Measurements from ENCODE around the gene MICALL2.

The MICALL2 gene

DNA sequence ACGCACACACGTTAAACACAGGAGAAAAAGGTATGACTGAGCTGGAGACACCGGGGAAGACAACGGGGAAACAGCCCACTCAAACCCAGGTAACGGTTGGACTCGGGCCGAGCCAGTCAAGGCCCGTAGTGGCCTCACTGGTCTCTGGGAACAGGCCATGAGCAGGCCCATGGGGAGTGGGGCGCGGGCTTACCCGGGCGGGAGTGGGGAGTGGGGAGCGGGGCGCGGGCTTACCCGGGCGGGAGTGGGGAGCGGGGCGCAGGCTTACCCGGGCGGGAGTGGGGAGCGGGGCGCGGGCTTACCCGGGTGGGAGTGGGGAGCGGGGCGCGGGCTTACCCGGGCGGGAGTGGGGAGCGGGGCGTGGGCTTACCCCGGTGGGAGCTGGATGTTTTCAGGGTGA, 33.4 kb upstream of the MICALL2 start:
- DNase-seq (ENCODE audit: low read depth), result no peak
- TF ChIP-seq, protein P1, sequence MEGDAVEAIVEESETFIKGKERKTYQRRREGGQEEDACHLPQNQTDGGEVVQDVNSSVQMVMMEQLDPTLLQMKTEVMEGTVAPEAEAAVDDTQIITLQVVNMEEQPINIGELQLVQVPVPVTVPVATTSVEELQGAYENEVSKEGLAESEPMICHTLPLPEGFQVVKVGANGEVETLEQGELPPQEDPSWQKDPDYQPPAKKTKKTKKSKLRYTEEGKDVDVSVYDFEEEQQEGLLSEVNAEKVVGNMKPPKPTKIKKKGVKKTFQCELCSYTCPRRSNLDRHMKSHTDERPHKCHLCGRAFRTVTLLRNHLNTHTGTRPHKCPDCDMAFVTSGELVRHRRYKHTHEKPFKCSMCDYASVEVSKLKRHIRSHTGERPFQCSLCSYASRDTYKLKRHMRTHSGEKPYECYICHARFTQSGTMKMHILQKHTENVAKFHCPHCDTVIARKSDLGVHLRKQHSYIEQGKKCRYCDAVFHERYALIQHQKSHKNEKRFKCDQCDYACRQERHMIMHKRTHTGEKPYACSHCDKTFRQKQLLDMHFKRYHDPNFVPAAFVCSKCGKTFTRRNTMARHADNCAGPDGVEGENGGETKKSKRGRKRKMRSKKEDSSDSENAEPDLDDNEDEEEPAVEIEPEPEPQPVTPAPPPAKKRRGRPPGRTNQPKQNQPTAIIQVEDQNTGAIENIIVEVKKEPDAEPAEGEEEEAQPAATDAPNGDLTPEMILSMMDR (IDR thresholded peaks at IDR 0.05; ENCODE audit: insufficient read depth, low read depth, low read length, missing control alignments), result no peak
- H3K4me3 ChIP-seq (ENCODE audit: low read depth, low read length), result no peak overlapping the region

DNA sequence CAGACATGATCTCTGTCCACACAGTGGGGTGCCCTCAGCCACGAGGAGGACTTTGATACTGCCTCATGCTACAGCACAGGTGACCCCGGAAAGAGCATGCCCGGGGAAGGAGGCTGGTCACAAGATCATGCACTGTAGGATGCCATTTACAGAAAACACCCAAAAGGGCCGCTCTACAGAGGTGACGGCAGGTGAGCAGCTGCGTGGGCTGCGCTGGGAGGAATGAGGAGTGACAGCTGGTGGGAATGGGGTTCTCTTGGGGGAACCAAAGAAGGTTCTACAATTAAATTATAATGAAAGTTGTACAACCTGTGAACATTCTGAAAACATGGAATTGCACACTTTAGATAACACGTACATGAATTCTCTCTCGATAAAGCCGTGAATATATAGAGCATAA, 33.0 kb upstream of the MICALL2 start:
- no peak for DNase-seq (ENCODE audit: low read depth)
- no peak overlapping the region for H3K4me3 ChIP-seq (ENCODE audit: low read depth, low read length)
- TF ChIP-seq, protein P1 (IDR thresholded peaks at IDR 0.05; ENCODE audit: insufficient read depth, low read depth, low read length, missing control alignments), result no peak

DNA sequence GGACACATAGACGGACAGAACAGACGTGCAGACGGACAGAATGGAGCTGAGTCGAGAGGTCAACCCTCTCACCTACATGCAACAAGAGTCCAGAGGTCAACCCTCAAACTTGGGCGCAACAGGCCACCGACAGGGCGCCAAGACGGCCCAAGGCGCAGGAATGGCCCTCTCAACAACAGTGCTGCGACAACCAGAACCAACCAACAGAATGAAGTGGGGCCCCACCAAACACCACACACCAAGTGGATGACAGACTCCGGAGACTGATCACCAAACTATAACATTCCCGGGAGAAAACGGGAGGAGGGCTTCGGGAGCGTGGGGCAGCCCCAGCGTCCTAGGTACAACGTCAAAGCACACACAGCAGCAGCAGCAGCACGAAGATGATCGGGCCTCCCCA, 31.6 kb upstream of the MICALL2 start:
- H3K4me3 ChIP-seq (ENCODE audit: low read depth, low read length), result no peak overlapping the region
- DNase-seq (ENCODE audit: low read depth), result no peak
- TF ChIP-seq, protein P1 (IDR thresholded peaks at IDR 0.05; ENCODE audit: insufficient read depth, low read depth, low read length, missing control alignments), result no peak

DNA sequence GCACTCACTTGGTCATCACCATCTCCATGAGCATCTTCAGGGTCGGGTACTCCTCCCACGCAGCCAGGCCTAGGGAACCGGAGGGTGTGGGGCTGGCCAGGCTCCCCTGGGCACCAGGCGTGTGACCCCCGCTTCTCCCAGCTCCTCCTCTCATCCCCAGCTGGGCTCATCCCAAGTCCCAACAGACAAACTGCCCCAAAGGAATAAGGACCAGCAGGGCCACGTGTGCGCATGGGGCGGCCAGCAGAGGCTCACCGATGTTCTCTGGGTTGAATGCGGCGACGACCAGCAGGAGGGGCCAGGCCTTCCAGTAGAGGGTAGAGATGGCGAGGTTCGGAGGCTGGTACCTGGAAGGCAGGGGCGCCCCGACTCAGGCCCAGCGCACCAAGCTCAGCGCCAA, 30.1 kb upstream of the MICALL2 start:
- no peak for DNase-seq (ENCODE audit: low read depth)
- no peak overlapping the region for H3K4me3 ChIP-seq (ENCODE audit: low read depth, low read length)
- TF ChIP-seq, protein P1 (IDR thresholded peaks at IDR 0.05; ENCODE audit: insufficient read depth, low read depth, low read length, missing control alignments), result no peak

DNA sequence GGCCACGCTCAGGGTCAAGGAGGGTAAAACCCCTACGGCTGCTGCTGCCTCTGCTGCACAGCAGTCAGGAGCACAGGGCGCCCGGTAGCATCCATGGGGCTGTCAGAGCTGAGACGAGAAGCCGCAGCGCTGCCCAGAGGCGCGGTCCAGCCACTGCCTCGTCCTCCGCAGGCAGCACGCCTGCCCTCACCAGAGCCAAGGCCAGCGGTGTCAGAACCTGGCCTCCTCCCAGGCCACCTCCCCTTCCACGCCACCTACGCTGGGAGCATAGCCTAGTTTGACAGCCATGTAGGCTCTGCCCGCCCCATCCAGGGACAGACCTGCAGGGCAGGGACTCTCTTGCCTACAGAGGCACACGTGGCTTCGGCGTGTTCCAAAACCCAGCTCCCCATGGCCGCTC, 28.7 kb upstream of the MICALL2 start:
- no peak for DNase-seq (ENCODE audit: low read depth)
- TF ChIP-seq, protein P1 (IDR thresholded peaks at IDR 0.05; ENCODE audit: insufficient read depth, low read depth, low read length, missing control alignments), result no peak
- H3K4me3 ChIP-seq (ENCODE audit: low read depth, low read length), result no peak overlapping the region

DNA sequence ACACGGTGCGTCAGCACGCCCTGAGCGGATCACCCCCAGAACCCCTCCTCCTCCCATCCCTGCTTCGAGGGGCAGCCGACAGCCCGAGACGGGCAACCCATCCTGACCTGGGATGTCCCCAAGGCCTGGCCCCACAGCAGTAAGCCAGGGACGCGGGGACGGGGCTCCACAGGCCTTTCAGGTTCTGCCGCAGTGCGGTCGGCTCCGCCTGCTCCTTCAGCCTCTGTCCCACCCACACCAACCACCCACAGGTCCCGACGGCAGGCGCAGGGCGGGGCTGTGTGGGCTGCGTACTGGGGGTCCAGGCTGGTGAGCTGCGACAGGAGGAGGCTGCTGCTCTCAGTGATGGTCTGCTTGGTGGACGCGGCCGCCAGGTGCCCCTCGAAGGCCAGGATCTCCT, 28.2 kb upstream of the MICALL2 start:
- no peak overlapping the region for H3K4me3 ChIP-seq (ENCODE audit: low read depth, low read length)
- DNase-seq (ENCODE audit: low read depth), result no peak
- TF ChIP-seq, protein P1 (IDR thresholded peaks at IDR 0.05; ENCODE audit: insufficient read depth, low read depth, low read length, missing control alignments), result no peak

DNA sequence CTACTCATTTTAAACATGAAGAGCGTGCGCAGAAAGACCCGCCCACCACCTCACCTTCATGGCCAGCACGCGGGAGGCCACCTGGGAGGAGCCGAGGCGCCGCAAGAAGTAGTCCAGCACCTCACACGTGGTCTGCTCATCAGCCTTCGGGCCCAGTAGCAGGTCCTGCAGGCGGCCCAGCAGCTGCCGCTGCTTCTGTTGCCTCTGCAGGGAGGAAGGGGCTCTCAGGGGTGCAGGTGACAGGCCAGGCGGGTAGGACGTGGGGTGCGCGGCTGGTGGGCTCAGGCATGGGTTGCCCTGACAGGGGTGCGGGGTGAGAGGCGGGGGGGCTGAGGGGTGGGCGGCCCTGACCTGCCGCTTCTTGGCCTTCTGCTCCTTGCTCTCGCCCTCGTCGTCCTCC, 27.3 kb upstream of the MICALL2 start:
- H3K4me3 ChIP-seq (ENCODE audit: low read depth, low read length), result no peak overlapping the region
- TF ChIP-seq, protein P1 (IDR thresholded peaks at IDR 0.05; ENCODE audit: insufficient read depth, low read depth, low read length, missing control alignments), result no peak
- DNase-seq (ENCODE audit: low read depth), result no peak

Data from GM12865 (cell line).